ENCODE measurements around the gene C20orf202. TPM values are rescaled to one million over a fixed set of nuclear protein-coding genes. Genes with fewer than 3 reads are reported as not detected.

C20orf202 gene
- total RNA-seq, 1 donor from 2014 or later, result not detected

GRCh38 chr20:1240549-1240948 is 37.3 kb downstream of the C20orf202 start:
- Mint-ChIP-seq H3K27me3 (ENCODE audit: unreplicated experiment) (peaks cover 23% of the 10 kb centered on the region), H3K27ac (ENCODE audit: unreplicated experiment) (no peak overlapping the region), H3K4me3 (ENCODE audit: unreplicated experiment) (no peak overlapping the region), H3K4me1 (ENCODE audit: unreplicated experiment) (no peaks in the 10 kb centered on the region), H3K9me3 (ENCODE audit: unreplicated experiment) (no peaks in the 10 kb centered on the region), H3K36me3 (ENCODE audit: unreplicated experiment) (no peaks in the 10 kb centered on the region)
- TF ChIP-seq CTCF (IDR thresholded peaks at IDR 0.05), result no peak
- DNase-seq (ENCODE audit: extremely low spot score, unreplicated experiment), result no peak

GRCh38 chr20:1241456-1241855 is 38.2 kb downstream of the C20orf202 start:
- H3K4me1 Mint-ChIP-seq (ENCODE audit: unreplicated experiment), result no peaks in the 10 kb centered on the region
- no peak overlapping the region for H3K4me3 Mint-ChIP-seq (ENCODE audit: unreplicated experiment)
- TF ChIP-seq CTCF (IDR thresholded peaks at IDR 0.05), result no peak
- H3K27me3 Mint-ChIP-seq (ENCODE audit: unreplicated experiment), result peaks cover 22% of the 10 kb centered on the region
- no peaks in the 10 kb centered on the region for H3K36me3 Mint-ChIP-seq (ENCODE audit: unreplicated experiment)
- H3K27ac Mint-ChIP-seq (ENCODE audit: unreplicated experiment), result no peak overlapping the region
- no peak for DNase-seq (ENCODE audit: extremely low spot score, unreplicated experiment)
- no peaks in the 10 kb centered on the region for H3K9me3 Mint-ChIP-seq (ENCODE audit: unreplicated experiment)

GRCh38 chr20:1242099-1242498 is 38.8 kb downstream of the C20orf202 start:
- no peak overlapping the region for H3K4me3 Mint-ChIP-seq (ENCODE audit: unreplicated experiment)
- TF ChIP-seq CTCF (IDR thresholded peaks at IDR 0.05), result no peak
- no peaks in the 10 kb centered on the region for H3K9me3 Mint-ChIP-seq (ENCODE audit: unreplicated experiment)
- H3K4me1 Mint-ChIP-seq (ENCODE audit: unreplicated experiment), result no peaks in the 10 kb centered on the region
- H3K27ac Mint-ChIP-seq (ENCODE audit: unreplicated experiment), result no peak overlapping the region
- peaks cover 15% of the 10 kb centered on the region for H3K27me3 Mint-ChIP-seq (ENCODE audit: unreplicated experiment)
- H3K36me3 Mint-ChIP-seq (ENCODE audit: unreplicated experiment), result no peaks in the 10 kb centered on the region
- DNase-seq (ENCODE audit: extremely low spot score, unreplicated experiment), result no peak

GRCh38 chr20:1242530-1242929 is 39.3 kb downstream of the C20orf202 start:
- no peak overlapping the region for H3K4me3 Mint-ChIP-seq (ENCODE audit: unreplicated experiment)
- no peak for TF ChIP-seq CTCF (IDR thresholded peaks at IDR 0.05)
- no peaks in the 10 kb centered on the region for H3K9me3 Mint-ChIP-seq (ENCODE audit: unreplicated experiment)
- H3K36me3 Mint-ChIP-seq (ENCODE audit: unreplicated experiment), result no peaks in the 10 kb centered on the region
- peaks cover 13% of the 10 kb centered on the region for H3K27me3 Mint-ChIP-seq (ENCODE audit: unreplicated experiment)
- no peak for DNase-seq (ENCODE audit: extremely low spot score, unreplicated experiment)
- no peak overlapping the region for H3K27ac Mint-ChIP-seq (ENCODE audit: unreplicated experiment)
- no peaks in the 10 kb centered on the region for H3K4me1 Mint-ChIP-seq (ENCODE audit: unreplicated experiment)

GRCh38 chr20:1245578-1245977 is 42.3 kb downstream of the C20orf202 start:
- Mint-ChIP-seq H3K27me3 (ENCODE audit: unreplicated experiment) (peaks cover 13% of the 10 kb centered on the region), H3K9me3 (ENCODE audit: unreplicated experiment) (no peaks in the 10 kb centered on the region), H3K36me3 (ENCODE audit: unreplicated experiment) (no peaks in the 10 kb centered on the region), H3K27ac (ENCODE audit: unreplicated experiment) (no peak overlapping the region), H3K4me1 (ENCODE audit: unreplicated experiment) (no peaks in the 10 kb centered on the region), H3K4me3 (ENCODE audit: unreplicated experiment) (no peak overlapping the region)
- TF ChIP-seq CTCF (IDR thresholded peaks at IDR 0.05), result no peak
- DNase-seq (ENCODE audit: extremely low spot score, unreplicated experiment), result no peak

Data from osteocyte (in vitro differentiated cells).